Ovary (tissue), 9 donors: Measurements from ENCODE around the gene DHRS9. TPM values are rescaled to one million over a fixed set of nuclear protein-coding genes. Genes with fewer than 3 reads are reported as not detected.

Experiments used
- DNase-seq, 5 donors: peaks; one replicate each; pipeline ENCODE4 v3.0.0-alpha.2; 2019 to 2020
- H3K27ac ChIP-seq, 2 donors: fragments of 200-600 bp; one replicate each; pipeline versions ENCODE4 v1.5.1 to v1.8.0; 2019 to 2022
- H3K27me3 ChIP-seq: fragments of 200-600 bp; one replicate; pipeline ENCODE4 v1.8.0; 2022
- H3K36me3 ChIP-seq: fragments of 200-600 bp; sonication (generic); one replicate; pipeline ENCODE4 v1.5.1; 2019
- H3K4me1 ChIP-seq: one replicate; pipeline ENCODE4 v1.8.1; 2013; ENCODE audit warnings: mild to moderate bottlenecking, moderate library complexity; ENCODE audit not compliant: insufficient read depth
- H3K4me3 ChIP-seq: fragments of 200-600 bp; sonication (generic); one replicate; pipeline ENCODE4 v1.5.1; 2017
- H3K9me3 ChIP-seq, 2 donors: fragments of 200-600 bp in 1 of 2; sonication (generic) in 1 of 2; one replicate each; pipeline versions ENCODE4 v1.5.1 to v1.8.1; 2013 to 2019; ENCODE audit warnings: mild to moderate bottlenecking in 1 of 2, moderate library complexity in 1 of 2
- EP300 ChIP-seq: sonication (generic); formaldehyde crosslinking; IDR thresholded peaks from one replicate; pipeline ENCODE4 v1.6.1; 2017; ENCODE audit warnings: antibody characterized with exemption
- POLR2A ChIP-seq: fragments of 450-650 bp; IDR thresholded peaks from one replicate; pipeline ENCODE4 v1.6.1; 2017; ENCODE audit warnings: antibody characterized with exemption, mild to moderate bottlenecking, moderate library complexity
- WGBS, 3 donors: extraction: QIAGEN DNeasy Blood & Tissue Kit in 1 of 3; methylation state at CpG; one replicate each; pipeline versions ENCODE4 v1.1.5 to v1.1.7; 2013 to 2017; 5-methylcytosine and 5-hydroxymethylcytosine counted together
- intact Hi-C, 4 donors: fragments of 100-400 bp; cut with DNase I; formaldehyde crosslinking; loops; one replicate each; pipeline versions ENCODE4 v1.11.0 to v1.15.1; 2022 to 2023
- polyA plus RNA-seq, 2 donors: library from polyadenylated mRNA; stranded (reverse); fragments of 200-250 nt in 1 of 2; fragments of 350-450 nt in 1 of 2; fragmentation: Illumina TruSeq in 1 of 2; extraction: RNeasy Lipid Tissue Mini Kit (QIAGEN cat#74804) in 1 of 2; gene quantifications; one replicate each; pipeline ENCODE4 v1.2.3, GENCODE V29; 2013 to 2014
- total RNA-seq, 7 donors: library from RNA; depleted of rRNA in 2 of 7; stranded (reverse); fragments of >200 nt in 2 of 7; fragmentation: NEBNext Ultra II Directional in 3 of 7; extraction: Animal tissue kit (Norgen Biotek cat#: 25700) in 3 of 7; gene quantifications; one replicate each; pipeline versions ENCODE4 v1.1.0 to v1.2.4, GENCODE V29; 2016 to 2023
- TF ChIP-seq, protein P1 (sequence below), 3 donors: fragments of 450-650 bp in 2 of 3; fragments of 200-600 bp in 1 of 3; IDR thresholded peaks; one replicate each; pipeline versions ENCODE4 v1.5.1 to v1.8.0; 2016 to 2022; ENCODE audit warnings: antibody characterized with exemption in 3 of 3, mild to moderate bottlenecking in 1 of 3
- donor health status: DM: no; HTN: no; CAD: no; lungs with moderate emphysema.
- donor health status: DM: no; HTN: no; CAD: no.
- donor health status: Bipolar disorder and iron deficiency.
- donor health status: DM: yes; HTN: yes; CAD: no.
- donor health status: DM: no; HTN: no; CAD: no.
- donor health status: DM: yes; HTN: yes; CAD: no.

DHRS9 gene
- total and polyA plus RNA-seq, 9 donors: 0.23 to 19.5 (median 0.37) TPM; not detected in 1

DNA sequence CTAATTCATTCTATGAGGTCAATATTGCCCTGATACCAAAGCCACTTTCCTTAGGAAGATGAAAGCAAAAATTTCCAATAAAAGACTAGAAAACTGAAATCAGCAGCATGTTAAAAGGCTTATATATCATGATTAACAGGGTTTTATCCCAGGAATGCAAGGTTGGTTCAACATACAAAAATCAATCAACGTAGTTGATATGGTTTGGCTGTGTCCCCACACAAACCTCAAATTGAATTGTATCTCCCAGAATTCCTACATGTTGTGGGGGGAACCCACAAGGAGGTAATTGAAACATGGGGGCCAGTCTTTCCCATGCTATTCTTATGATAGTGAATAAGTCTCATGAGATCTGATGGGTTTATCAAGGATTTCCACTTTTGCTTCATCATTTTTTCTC is 26.5 kb upstream of the DHRS9 start:
- intact Hi-C loops: no loop called here
- Histone ChIP-seq H3K9me3 (no peaks in the 10 kb centered on the region), H3K4me3 (no peak overlapping the region), H3K4me1 (no peaks in the 10 kb centered on the region), H3K27ac (no peak overlapping the region), H3K36me3 (no peaks in the 10 kb centered on the region), H3K27me3 (no peaks in the 10 kb centered on the region)
- no peak for DNase-seq
- no peak for TF ChIP-seq EP300
- TF ChIP-seq POLR2A: no peak
- TF ChIP-seq, protein P1, sequence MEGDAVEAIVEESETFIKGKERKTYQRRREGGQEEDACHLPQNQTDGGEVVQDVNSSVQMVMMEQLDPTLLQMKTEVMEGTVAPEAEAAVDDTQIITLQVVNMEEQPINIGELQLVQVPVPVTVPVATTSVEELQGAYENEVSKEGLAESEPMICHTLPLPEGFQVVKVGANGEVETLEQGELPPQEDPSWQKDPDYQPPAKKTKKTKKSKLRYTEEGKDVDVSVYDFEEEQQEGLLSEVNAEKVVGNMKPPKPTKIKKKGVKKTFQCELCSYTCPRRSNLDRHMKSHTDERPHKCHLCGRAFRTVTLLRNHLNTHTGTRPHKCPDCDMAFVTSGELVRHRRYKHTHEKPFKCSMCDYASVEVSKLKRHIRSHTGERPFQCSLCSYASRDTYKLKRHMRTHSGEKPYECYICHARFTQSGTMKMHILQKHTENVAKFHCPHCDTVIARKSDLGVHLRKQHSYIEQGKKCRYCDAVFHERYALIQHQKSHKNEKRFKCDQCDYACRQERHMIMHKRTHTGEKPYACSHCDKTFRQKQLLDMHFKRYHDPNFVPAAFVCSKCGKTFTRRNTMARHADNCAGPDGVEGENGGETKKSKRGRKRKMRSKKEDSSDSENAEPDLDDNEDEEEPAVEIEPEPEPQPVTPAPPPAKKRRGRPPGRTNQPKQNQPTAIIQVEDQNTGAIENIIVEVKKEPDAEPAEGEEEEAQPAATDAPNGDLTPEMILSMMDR (IDR thresholded peaks at IDR 0.05): no peak
- WGBS, 3 donors: 80 to 95% (median 88%) methylated on average over 1 of the region's 1 CpG

DNA sequence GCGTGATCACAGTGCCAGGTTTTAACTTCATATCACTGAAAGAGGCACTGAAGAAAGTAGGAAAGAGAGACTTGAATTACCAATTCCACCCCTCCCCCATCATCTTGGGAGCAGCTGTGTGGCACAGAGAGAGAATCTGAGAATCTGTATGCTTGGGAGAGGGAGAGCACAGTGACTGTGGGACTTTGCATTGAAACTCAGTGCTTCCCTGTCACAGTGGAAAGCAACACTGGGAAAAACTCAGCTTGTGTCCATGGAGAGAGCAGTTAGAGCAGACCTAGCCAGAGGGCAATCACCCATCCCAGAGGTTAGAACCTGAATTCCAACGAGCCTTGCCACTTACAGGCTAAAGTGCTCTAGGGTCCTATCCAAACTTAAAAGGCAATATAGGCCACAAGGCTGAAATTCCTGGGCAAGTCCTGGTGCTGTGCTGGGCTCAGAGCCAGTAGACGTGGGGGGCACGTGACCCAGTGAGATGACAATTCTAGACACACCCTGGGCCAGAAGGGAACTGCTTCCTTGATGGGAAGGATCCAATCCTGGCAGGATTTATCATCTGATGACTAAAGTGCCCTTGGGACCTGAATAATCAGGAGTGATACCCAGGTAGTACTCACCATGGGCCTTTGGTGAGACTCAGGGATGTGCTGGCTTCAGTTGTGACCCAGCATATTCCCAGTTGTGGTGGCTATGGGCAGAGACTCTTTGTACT is 22.8 kb upstream of the DHRS9 start:
- no peak for DNase-seq
- Histone ChIP-seq H3K4me3 (no peak overlapping the region), H3K4me1 (no peaks in the 10 kb centered on the region), H3K27me3 (no peaks in the 10 kb centered on the region), H3K36me3 (no peaks in the 10 kb centered on the region), H3K27ac (no peak overlapping the region), H3K9me3 (no peaks in the 10 kb centered on the region)
- intact Hi-C loops: no loop called here
- TF ChIP-seq EP300 (no peak), POLR2A (no peak)
- TF ChIP-seq, protein P1 (IDR thresholded peaks at IDR 0.05): no peak
- 74 to 85% (median 83%) methylated on average over 4 of the region's 4 CpGs for WGBS, 3 donors

DNA sequence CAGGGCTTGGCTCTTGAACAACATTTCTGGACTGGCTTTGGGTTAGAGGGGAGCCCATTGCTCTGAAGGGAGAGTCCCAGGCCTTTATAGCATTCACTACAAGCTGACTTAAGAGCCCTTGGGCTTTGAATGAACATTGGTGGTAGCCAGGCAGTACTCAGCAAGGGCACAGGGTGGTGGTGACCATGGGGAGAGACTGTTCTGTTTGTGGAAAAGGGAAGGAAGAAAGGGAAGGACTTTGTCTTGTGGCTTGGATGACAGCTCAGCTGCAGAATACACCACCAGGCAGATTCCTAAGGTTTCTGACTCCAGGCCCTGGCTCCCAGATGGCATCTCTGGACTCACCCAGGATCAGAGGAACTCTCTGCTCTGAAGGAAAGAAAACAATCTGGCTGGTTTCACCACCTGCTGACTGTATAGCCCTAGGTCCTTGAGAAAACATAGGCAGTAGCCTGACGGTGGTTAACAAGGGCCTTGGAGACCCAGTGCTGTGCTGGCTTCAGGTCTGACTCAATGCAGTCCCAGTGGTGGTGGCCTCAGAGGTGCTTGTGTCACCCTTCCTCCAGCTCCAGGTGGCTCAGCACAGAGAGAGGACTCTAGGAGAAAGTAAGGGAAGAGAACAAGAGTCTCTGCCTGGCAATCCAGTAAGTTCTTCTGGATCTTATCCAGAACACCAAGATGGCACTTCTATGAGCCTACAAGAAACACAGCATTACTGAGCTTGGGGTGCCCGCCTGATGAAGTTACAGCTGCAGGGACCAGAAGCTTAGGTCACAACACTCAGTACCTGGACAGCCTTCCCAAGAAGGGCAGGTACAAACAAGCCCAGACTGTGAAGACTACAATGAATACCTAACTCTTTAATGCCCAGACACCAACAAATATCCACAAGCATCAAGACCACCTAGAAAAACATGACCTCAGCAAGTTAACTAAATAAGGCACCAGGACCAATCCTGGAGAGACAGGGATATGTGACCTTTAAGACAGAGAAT is 21.8 kb upstream of the DHRS9 start:
- no peak for DNase-seq
- H3K36me3 ChIP-seq: no peaks in the 10 kb centered on the region
- WGBS, 3 donors: 87 to 95% (median 87%) methylated on average over 2 of the region's 2 CpGs
- no peaks in the 10 kb centered on the region for H3K27me3 ChIP-seq
- no peak for TF ChIP-seq EP300
- TF ChIP-seq, protein P1 (IDR thresholded peaks at IDR 0.05): no peak
- TF ChIP-seq POLR2A: no peak
- no peaks in the 10 kb centered on the region for H3K9me3 ChIP-seq
- no peak overlapping the region for H3K4me3 ChIP-seq
- no peak overlapping the region for H3K27ac ChIP-seq
- H3K4me1 ChIP-seq: no peaks in the 10 kb centered on the region
- intact Hi-C loops: no loop called here

DNA sequence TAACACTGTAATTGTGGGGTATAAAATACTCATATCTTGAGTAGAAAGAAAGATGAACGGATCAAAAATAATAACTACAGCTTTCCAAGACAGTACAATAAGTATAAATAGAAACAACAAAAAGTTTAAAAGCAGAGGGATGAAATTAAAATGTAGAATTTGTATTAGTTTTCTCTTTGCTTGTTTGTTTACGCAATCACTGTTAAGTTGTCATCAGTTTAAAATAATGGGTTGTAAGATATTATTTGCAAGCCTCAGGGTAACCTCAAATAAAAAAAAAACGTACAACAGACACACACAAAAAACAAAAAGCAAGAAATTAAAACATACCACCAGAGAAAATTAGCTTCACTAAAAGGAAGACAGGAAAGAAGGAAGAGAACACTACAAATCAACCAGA is 20.2 kb upstream of the DHRS9 start:
- Histone ChIP-seq H3K4me1 (no peaks in the 10 kb centered on the region), H3K4me3 (no peak overlapping the region), H3K27me3 (no peaks in the 10 kb centered on the region), H3K36me3 (no peaks in the 10 kb centered on the region), H3K9me3 (no peaks in the 10 kb centered on the region), H3K27ac (no peak overlapping the region)
- intact Hi-C loops: no loop called here
- 48 to 60% (median 57%) methylated on average over 3 of the region's 3 CpGs for WGBS, 3 donors
- TF ChIP-seq POLR2A (no peak), EP300 (no peak)
- TF ChIP-seq, protein P1 (IDR thresholded peaks at IDR 0.05): no peak
- no peak for DNase-seq
